ENCODE measurements around the gene PDIA2.
"Not testable (repeated sequence)": the region's sequence is repeated elsewhere in the genome, so short reads cannot be mapped to it uniquely, and the experiment has no call there.

Gene PDIA2

DNA sequence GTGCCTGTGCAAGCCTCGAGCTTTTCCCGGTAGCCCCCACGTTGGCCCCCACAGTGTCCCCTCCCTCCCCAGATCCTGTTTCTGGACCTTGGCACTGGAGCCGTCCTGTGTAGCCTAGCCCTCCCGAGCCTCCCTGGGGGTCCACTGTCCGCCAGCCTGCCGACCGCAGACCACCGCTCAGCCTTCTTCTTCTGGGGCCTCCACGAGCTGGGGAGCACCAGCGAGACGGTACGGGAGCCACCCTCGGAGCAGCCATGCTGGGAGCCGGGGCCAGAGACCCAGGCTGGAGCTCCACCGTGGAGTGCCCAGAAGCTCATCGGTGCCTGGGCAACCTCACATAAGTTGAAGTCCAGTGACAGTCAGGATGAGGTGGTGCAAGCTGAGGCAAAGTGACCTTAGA lies 19.0 kb upstream of the PDIA2 start:
- DNase-seq: no peak

- no peak for DNase-seq
These were observed 18.5 kb upstream of the PDIA2 start for GRCh38 chr16:264440-264951.

GRCh38 chr16:265002-265529 lies 17.9 kb upstream of the PDIA2 start:
- no peak for DNase-seq

DNA sequence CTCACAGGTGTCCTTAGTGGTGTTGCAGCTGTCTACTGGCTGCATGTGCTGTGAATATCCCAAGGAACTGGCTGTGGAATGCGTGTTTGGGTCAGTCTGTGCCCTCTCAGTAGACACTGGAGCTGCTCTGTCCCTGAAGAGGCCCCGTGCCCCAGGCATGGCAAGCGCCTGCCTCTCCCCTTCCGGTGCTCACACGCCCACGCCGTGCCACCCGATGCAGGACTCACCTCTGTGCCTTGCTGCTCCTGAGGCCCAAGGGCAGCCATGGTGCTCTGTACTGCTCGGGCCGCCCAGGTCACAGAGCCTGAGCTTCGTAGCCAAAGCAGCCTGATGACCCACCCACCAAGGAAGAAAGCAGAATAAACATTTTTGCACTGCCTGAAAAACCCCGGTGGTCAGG lies 17.3 kb upstream of the PDIA2 start:
- DNase-seq: peak; percentile 26

DNA sequence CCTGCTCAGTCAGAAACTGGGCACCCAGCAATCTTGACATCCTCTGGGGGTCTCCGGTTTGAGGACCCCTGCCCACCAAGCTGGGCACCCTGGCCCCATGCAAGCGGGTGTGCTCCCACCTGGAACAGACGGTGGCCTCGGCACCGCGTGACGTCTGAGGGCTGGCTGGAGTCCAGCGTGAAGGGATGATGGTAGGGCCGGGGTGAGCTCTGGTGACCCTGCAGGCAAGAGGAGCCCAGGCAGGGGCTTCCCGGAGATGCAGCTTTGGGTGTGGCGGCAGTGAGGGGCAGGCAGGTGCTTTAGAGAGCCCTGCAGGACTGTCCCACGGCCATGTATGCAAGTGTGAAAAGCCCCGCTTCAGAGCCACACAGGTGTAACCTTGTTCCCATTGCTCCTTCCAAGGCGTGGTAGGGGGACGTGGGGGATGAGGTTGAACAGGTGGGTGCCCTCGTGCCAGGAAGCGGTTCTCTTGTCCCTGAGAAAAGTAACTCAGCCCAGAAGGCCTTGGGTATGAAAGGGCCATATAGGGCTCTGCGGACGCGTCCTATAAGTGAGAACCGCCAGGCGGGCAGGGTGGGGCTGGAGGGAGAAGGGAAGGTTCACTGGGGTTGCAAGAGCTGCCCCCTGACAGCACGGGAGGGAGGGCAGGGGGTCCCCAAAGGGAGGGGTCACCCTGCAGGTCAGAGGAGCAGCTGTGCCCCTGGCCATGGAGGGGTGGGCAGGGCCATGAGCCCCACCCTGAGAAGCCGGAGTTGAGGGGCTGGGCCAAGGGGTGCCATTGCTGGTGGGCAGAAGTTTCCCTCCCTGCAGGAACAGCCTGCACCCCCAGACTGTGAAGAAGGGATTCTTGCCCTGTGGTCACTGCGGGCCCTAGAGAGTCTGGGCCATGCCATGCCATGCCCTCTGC lies 16.5 kb upstream of the PDIA2 start:
- no peak for DNase-seq

DNA sequence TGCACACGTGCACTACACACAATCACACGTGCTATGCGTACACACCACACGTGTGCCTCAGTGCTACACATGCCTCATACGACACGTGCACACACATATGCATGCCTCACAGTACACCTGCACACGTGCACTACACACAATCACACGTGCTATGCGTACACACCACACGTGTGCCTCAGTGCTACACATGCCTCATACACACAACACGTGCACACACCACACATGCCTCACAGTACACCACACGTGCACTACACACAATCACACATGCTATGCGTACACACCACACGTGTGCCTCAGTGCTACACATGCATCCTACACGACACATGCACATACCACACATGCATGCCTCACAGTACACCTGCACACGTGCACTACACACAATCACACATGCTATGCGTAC lies 15.4 kb upstream of the PDIA2 start:
- DNase-seq: not testable (repeated sequence)

- DNase-seq: no peak
These were observed 14.6 kb upstream of the PDIA2 start for GRCh38 chr16:268141-269053.

DNA sequence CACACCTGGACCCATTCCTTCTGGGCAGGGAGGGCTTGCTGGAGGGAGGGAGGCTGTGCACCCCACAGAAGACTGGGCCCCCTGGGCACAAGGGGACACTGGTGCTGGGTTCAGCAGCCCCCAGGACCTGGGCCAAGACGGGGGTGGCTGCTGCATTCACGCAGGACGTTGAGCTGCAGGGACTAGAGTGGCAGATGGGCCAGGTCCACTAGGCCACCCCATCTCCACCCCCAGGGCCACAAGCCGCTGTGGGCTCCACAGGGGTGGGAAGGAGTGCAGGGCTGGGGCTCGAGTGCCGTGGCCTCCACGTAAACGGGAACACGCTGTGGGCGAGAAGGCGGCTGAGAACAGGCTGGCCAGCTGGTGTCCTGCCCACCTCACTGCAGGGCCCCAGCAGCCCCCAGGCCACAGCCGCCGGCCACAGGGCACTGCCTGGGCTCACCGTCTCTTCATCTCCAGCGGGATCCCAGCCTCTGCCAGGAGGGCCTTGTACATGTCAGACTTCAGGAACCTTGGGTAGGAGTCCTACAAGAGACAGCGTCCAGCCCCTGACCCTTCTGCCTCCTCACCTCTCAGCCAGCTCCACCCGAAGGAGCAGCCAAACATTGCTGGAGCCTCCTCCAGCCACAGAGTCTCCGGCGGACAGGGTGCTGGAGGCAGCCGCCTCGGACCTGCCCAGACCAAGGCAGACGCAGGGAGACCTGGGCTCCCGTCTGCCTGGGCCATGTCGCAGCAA lies 13.7 kb upstream of the PDIA2 start:
- no peak for DNase-seq

- DNase-seq: no peak
These were observed 12.3 kb upstream of the PDIA2 start for GRCh38 chr16:270381-271255.

DNA sequence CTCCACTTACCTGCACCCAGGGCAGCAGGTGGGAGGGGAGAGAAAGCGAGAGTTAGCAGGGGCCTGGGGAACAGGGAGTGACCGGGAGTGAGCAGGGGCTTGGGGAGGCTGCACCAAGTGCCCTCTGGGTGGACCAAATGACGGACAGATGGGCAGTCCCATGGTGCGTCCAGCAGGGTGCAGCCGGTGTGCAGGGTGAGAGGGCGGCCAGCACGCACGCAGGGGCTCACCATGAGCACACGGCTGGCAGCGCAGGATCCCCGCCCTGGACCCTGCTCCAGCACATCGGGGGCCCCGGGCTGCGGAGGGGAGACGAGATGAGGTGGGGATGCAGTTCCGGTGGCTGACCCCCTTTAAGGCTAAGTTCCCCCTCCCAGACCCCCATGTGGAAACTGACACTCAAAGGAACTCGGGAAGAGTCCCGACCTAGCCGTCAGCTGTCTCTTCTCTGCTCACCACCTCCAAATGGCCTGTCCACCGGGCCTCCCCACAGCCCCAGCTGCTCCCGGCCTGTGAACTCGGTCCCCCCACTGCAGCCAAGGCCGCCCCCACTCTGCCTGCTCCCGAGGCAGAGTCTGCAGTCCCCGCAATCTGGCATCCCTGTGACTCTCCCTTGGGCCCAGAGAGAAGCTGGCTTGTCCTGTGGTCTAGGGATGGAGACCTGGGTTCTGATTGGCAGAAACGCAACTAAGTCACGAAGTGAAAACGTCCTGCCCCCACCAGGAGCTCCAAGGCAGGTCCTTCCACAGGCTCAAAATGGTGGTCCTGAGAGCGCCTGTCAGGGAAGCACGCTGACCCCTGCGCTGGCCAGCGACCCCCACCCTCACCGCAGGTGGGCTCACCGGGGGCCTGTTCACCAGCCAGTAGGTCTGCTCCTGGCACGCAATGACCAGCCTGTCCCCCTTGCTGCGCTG lies 10.1 kb upstream of the PDIA2 start:
- no peak for DNase-seq

- no peak for DNase-seq
These were observed 9.2 kb upstream of the PDIA2 start for GRCh38 chr16:273547-274421.

- peak; percentile 11 for DNase-seq
These were observed 7.8 kb upstream of the PDIA2 start for GRCh38 chr16:275041-275641.

GRCh38 chr16:275786-276232 lies 7.2 kb upstream of the PDIA2 start, which contains the start of gene RGS11:
Gene RGS11, minus strand, starts transcription at chr16:275944. Its CDS starts 33 bp downstream, at chr16:275911.
- no peak for DNase-seq

DNA sequence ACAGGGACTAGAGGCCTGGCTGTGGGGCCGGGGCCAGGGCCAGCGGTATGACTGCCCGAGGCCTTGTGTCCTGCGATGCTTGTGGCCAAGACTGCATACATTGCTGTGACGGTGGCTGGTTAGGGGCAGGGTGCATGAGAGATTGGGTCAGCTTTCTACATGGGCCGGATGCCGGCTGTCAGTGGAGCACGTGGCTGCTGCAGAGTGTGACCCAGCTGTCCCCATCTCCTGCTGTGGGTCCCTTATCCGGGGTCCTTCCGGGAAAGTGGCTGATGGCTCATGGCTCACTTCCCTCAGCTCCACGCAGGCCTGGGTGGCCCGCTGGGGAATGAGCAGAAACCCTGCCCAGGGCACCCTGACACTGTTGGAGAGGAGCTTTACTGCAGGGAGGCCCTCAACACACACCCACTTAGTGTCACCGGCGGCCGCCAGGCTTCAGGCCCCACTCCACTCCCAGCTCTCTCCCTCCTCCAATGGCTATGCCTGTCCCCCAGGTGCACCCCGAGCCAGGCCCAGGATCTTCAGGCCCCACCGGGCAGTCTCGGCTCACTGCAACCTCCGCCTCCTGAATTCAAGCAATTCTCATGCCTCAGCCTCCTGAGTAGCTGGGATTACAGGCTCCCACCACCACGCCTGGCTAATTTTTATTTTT lies 6.4 kb upstream of the PDIA2 start:
- DNase-seq: no peak

GRCh38 chr16:278863-279366 lies 4.0 kb upstream of the PDIA2 start:
- peak; percentile 15 for DNase-seq

DNA sequence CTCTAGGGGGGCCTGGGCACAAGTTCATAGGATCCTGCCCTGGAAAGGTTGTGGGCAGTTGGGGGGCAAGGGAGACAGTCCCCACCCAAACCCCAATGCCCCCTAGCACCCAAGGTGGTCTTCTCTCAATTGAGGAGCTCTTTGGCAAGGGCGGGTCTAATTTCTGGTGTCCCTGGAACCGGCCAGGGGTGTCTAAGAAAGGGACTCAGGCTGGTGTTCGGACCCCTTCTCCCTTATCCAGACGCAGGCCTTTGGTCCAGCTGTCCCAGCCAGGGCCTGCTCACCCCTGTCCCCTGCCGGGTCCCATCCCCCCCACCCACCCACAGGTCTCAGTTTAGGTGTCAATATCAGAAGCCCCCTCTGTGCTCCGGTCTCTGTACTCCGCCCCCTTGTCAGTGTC lies 3.4 kb upstream of the PDIA2 start:
- no peak for DNase-seq

GRCh38 chr16:280005-280460 lies 2.9 kb upstream of the PDIA2 start:
- DNase-seq: no peak

DNA sequence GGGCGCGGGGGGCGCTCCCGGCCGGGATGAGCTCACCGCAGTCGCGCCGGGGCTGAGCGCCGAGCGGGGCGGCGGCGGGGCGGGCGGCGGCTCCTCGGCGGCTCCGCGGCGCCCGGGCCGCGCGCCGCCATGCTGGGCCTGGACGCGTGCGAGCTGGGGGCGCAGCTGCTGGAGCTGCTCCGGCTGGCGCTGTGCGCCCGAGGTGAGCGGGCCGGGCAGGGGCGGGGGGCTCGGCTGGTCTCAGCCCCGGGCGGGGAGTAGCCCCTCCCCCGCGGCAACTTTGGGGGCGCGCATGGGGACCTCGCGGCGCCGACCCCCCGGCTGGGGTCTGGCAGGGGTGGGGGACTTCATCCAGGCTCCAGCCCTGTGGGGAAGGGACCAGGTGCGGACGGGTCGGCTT lies 2.4 kb upstream of the PDIA2 start, which contains the start of gene ARHGDIG:
ARHGDIG (plus strand) TSS at position 40 of the 400 bp plus-strand sequence; CDS start at position 130, 90 bp downstream.
- no peak for DNase-seq
